DMS153 treated with DMSO at 0.1 percent for 48 hours (cell line): ENCODE measurements around the gene MIGA2.
A peak's percentile ranks its signal among the peaks of the same experiment; 100 is the strongest.

Source experiments
- DNase-seq: peaks from one replicate; lab custom pipeline; 2025; ENCODE audit not compliant: unreplicated experiment; lab: John Stamatoyannopoulos, UW

Gene MIGA2

DNA sequence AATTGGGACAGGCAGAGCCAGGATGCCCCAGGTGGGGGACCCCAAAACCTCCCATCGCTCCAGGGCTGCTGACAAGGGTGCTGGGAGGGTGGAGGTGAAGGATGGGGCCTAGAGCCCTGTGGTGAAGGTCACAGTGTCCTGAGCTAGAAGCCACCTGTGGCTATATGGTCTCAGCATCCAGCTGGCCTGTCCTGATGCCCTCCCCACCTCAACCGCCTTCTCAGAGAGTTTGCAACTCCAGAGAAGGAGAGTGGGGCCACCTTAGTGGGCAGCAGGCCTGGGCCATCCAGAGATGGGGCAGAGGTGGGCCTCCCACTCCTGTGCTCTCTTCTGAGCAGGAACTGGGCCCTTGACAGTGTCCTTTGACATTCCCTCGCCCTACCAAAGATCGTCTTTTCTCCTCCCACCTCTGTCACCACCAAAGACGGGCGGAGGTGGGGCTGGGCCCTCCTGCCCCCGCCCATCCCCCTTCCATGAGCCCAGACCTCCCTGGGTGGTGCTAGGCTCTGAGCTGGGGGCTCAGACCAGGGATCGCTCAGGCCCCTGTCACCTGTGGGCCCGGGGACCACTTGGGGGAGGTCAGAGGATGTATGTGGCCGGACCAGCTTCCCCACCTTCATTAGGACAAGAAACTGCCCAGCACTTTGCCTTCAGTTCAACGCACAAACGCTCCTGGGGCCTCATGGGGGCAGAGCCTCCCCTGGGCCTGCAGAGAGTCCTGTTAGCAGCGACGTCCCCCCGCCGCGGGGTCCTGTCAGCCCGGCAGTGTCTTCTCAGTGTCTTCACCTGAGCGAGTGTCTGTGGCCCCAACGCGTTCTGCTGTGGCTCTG, 34.5 kb downstream of the MIGA2 start:
- no peak for DNase-seq

- no peak for DNase-seq
Observed at GRCh38 chr9:129071526-129072126, 35.2 kb downstream of the MIGA2 start.

DNA sequence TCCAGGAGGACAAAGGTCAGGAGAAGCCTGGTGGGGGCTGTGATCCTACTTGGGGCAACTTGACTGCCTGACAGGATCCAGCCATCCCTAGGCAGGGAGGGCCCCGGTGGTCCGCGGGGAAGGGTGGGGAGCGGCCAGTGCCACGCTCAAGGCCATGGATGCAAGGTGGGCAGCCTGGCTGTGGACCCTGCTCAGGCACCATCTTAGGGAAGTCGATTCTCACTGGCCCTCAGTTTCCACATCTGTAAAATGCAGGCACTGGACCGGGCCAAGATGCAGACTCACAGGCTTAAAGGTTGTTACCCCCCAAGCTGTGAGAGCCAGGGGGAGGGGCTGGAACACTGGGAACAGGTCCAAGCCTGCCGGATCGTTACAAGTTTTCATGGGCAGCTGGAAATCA, 35.7 kb downstream of the MIGA2 start:
- DNase-seq: no peak

- no peak for DNase-seq
Observed at GRCh38 chr9:129073404-129073803, 37.0 kb downstream of the MIGA2 start.

GRCh38 chr9:129074106-129074505, 37.7 kb downstream of the MIGA2 start:
- DNase-seq: no peak

DNA sequence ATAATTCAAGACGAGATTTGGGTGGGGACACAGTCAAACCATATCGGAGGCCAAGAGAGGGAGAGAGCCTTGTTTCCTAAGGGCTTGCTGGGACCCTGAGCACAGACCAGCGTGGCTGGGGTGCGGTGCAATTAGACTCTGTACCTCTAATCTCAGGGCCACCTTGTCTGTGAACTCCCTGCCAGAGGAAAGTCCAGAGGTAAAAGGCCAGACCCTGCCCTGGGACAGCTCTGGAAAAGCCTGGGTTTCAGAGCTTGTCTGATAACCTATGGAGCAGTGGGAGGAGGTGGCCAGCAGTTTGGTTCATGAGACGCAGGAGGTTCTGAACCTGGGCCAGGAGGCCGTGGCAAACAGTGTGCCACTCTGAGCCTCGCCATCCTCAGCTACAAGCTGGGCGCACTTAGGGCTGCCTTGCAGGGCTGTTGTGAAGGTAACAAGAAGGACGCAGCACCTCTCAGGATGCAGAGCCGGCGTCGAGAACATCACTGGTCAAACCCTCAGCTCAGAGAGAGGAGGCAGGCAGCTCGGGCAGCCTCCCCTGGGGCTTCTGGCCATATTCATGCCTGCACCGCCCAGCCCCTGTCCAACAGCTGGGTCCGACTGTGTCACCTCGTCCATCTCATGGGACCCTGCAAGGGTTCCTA, 39.7 kb downstream of the MIGA2 start:
- no peak for DNase-seq

- no peak for DNase-seq
Observed at GRCh38 chr9:129076640-129077037, 40.2 kb downstream of the MIGA2 start.

- DNase-seq: no peak
Observed at GRCh38 chr9:129077236-129077635, 40.8 kb downstream of the MIGA2 start.

DNA sequence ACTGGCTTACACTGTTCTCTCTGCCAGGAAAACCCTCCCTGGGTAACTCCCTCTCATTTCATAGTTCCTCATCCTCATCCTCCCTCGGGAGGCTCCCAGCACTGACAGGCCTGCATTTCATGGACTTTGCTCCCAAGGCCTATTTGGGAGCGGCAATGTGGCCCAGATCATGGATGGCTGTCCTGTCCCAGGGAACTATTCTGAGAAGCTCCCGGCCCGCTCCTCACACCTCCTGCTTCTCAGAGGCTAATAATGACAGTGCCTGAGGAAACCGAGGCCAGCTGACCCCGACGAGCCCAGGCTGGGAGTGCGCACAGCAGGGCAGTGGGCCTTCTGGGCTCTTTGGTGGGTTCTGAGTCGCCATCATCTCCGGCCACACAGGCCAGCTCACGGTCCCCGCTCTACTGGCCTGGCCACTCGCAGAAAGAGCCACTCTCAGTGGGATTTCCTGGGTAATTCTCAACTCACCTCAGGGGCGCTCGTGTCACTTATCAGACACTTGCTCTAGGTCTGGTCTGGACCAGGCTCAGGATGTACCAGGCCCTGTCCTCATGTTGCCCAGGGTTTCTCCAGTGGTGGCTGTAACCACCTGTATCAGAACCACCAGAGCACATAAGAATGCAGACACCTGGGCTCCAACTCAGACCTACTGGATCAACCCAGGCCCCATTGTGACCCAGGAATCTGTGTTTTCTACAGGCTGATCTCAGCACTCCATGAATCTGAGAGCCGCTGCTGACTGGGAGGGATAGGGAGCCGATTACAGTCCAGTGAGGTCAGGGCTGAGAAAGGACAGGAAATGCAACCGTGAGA, 42.5 kb downstream of the MIGA2 start:
- no peak for DNase-seq

GRCh38 chr9:129079829-129080228, 43.4 kb downstream of the MIGA2 start:
- no peak for DNase-seq

GRCh38 chr9:129080298-129080600, 43.8 kb downstream of the MIGA2 start:
- DNase-seq: no peak

DNA sequence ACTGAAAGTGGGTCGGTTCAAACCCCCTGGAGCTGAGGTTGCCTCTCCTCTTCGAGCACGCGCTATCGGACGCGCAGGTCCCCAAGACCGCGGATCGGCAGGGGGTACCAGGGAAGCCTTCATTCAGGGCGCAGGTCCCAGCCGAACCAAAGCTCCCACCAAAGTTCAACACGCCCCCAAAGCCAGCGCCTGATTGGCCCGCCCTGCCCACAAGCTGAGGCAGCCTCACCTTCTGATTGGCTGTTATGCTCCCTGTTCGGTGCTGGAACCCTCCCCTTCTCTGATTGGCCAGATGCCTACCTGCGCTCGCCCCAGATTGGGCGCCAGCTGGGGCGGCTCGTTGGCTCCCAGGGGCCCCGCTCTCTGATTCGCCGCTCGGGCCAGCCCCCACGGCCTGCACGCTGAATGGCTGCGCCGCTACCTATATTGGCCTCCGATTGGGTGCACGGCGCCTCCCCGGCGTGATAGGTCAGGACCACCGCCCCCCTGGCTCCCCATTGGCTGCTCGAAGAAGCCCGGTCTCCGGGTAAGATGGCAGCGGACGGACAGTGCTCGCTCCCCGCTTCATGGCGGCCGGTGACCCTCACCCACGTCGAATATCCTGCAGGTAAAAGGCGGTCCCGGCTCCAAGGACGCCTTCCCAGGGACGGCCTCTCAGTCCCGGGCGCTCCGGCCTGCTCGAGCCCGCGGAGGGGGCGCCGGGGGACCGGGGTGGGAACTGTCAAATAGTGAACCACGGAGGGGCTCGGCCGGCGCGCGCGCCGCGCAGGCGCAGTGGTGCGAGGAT, 44.4 kb downstream of the MIGA2 start, which contains the start of gene DOLPP1:
Gene DOLPP1, plus strand, starts transcription at position 511 of the 787 bp plus-strand sequence. Its CDS starts 21 bp downstream, at position 532.
- peak; percentile 98 for DNase-seq

- DNase-seq: no peak
Observed at GRCh38 chr9:129081388-129081904, 45.0 kb downstream of the MIGA2 start.

DNA sequence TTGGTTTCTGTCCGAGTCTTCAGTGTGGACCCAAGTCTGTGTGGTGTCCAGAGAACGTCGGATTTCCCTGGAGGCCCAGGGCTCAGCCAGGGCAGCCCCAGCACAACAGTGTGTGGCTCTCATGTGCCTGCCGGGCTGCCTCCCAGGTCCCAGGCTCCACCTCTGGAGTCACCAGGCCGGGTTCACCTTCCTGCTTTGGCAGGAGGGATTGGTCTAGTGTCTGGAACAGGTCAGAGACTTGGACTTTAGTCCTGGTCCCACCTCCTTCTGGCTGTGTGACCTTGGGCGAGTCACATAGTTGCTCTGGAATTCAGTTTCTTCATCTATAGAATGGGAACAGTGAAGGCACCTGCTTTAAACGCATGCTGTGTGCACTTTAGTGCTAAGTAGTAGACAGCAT, 47.7 kb downstream of the MIGA2 start:
- no peak for DNase-seq

DNA sequence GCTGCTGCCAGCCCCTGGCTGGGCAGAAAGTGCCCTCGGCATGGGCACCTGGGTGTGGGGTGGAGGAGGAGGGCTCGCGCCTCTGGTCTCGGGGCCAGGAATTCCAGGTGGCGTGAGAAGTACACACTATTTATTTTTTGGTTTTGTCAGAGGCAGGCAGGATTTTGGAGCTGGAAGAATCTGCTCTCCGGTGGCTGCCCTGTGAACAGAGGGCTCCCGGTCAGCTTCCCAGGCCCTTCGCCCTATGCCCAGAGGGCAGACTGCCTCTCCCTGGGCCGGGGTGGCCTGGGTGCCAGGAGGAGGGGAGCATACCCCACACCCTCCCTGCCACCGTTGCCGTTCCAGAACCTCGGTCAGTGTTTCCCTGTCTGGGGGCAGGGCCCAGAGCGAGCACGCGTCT, 52.8 kb downstream of the MIGA2 start:
- DNase-seq: no peak

- DNase-seq: no peak
Observed at GRCh38 chr9:129093602-129094386, 57.4 kb downstream of the MIGA2 start.

DNA sequence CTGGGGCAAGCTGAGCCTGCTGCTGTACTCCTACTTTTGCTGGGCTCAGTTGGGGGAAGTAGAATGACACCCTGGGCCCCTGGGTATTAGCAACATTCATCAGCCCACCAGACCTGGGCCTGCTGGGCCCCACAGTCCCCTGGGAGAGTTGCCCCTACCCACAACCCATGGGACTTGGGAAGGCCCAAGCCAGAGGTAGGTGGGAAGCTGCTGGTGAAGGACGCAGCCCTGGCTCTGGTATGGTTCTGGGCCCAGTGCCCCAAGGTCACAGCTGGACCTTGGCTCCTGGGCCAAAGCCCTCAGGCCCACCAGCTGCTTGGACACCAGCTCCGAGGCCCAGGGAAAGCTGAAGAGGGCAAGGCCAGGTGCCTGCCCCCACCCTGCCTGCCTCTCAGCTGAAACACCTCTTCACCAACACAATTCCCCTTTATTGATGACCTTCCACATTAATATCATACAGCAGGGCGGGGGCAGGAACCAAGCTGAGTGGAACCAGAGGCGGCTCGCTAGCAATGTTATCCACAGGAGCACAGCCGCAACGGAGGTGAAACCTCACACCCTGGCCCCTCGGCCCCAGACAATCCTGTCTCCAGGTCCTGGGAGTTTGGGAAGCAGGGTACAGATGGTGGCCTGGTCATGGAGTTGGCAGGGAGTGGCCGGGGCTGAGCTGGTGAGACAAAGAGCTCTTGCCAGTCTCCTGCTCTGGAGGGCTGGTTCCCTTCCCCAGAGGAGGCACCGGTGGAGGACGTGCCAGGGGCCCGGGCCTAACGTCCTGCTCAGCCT, 58.2 kb downstream of the MIGA2 start:
- no peak for DNase-seq

DNA sequence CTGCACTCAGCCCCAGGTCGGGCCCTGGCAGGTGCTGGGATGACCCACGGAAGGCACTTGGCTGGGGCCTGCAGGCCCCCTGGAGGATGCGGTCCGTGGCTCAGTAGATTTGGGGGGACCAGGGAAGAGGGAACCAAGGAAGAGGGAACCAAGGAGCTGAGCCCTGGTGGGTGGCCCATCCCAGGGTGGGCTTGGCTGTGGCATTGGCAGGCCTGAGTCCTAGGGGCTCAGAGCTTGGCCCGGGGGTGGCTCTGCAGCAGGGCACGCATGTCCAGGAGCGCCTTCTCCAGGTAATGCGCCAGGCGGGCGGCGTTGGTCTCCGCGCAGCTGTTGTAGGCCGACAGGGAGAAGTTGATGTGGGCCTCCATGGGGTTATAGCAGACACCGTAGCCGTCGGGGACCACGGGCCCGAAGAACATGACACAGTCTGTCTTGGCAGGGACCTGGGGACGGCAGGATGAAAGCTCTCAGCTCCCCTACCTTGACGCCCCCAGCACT, 58.8 kb downstream of the MIGA2 start:
- no peak for DNase-seq

GRCh38 chr9:129095908-129096307, 59.5 kb downstream of the MIGA2 start:
- no peak for DNase-seq
